Lung (tissue), 12 donors: Measurements from ENCODE around the gene NFKBIE. TPM values are rescaled to one million over a fixed set of nuclear protein-coding genes. Genes with fewer than 3 reads are reported as not detected.

Experiments used
- ATAC-seq: fragments of 200-7000 bp; cut with Tn5 transposase; one replicate; pipeline ENCODE4 v1.9.1; 2020; ENCODE audit warnings: moderate number of reproducible peaks; ENCODE audit not compliant: insufficient read depth, low FRiP score
- DNase-seq, 3 donors: peaks; one replicate each; pipeline ENCODE4 v3.0.0-alpha.2; 2013 to 2017
- H3K27ac ChIP-seq, 2 donors: one replicate each; pipeline ENCODE4 v1.5.1; 2013; ENCODE audit warnings: mild to moderate bottlenecking in 2 of 2, moderate library complexity in 2 of 2, control low read depth in 1 of 2, inconsistent platforms in 1 of 2, low read depth in 1 of 2, low read length in 1 of 2
- H3K27me3 ChIP-seq, 3 donors: one replicate each; pipeline ENCODE4 v1.5.1; 2013; ENCODE audit warnings: low read length in 2 of 3; ENCODE audit not compliant: control insufficient read depth in 3 of 3, insufficient read depth in 3 of 3
- H3K36me3 ChIP-seq, 4 donors: one replicate each; pipeline ENCODE4 v1.5.1; 2013; ENCODE audit warnings: low read length in 4 of 4, mild to moderate bottlenecking in 1 of 4, moderate library complexity in 1 of 4; ENCODE audit not compliant: control insufficient read depth in 4 of 4, insufficient read depth in 4 of 4
- H3K4me1 ChIP-seq, 5 donors: one replicate each; pipeline ENCODE4 v1.5.1; 2013; ENCODE audit warnings: low read length in 5 of 5, mild to moderate bottlenecking in 2 of 5, moderate library complexity in 1 of 5; ENCODE audit not compliant: control insufficient read depth in 5 of 5, insufficient read depth in 5 of 5
- H3K4me3 ChIP-seq: one replicate; pipeline ENCODE4 v1.5.1; 2013; ENCODE audit warnings: mild to moderate bottlenecking, control low read depth, moderate library complexity
- H3K9ac ChIP-seq, 2 donors: one replicate each; pipeline ENCODE4 v1.5.1; 2013; ENCODE audit warnings: low read length in 2 of 2, control low read depth in 1 of 2; ENCODE audit not compliant: insufficient read depth in 1 of 2
- H3K9me3 ChIP-seq, 4 donors: one replicate each; pipeline ENCODE4 v1.5.1; 2013; ENCODE audit warnings: low read length in 3 of 4, mild to moderate bottlenecking in 1 of 4, moderate library complexity in 1 of 4; ENCODE audit not compliant: control insufficient read depth in 4 of 4, insufficient read depth in 3 of 4
- WGBS, 2 donors: extraction: QIAGEN DNeasy Blood & Tissue Kit; methylation state at CpG; one replicate each; pipeline ENCODE4 v1.1.7; 2013; 5-methylcytosine and 5-hydroxymethylcytosine counted together
- polyA plus RNA-seq, 2 donors: library from polyadenylated mRNA; stranded (reverse); fragments of 200-250 nt; gene quantifications; one replicate each; pipeline ENCODE4 v1.2.1, GENCODE V29; 2013
- total RNA-seq, 2 donors: library from RNA; depleted of rRNA in 1 of 2; stranded (reverse); fragments of >200 nt in 1 of 2; gene quantifications; one replicate each; pipeline ENCODE4 v1.2.1, GENCODE V29; 2014 to 2021
- TF ChIP-seq, protein P1 (sequence below): IDR thresholded peaks from 2 replicates; pipeline ENCODE4 v1.5.1; 2012; ENCODE audit warnings: mild to moderate bottlenecking; ENCODE audit errors: control extremely low read depth, extremely low read depth
- donor health status: control.
- donor health status: control.
- donor health status: Bipolar disorder and iron deficiency.
- donor health status: healthy.
- donor health status: DM: yes; HTN: yes; CAD: no.

Gene NFKBIE
- total and polyA plus RNA-seq, 4 donors = 13.1 to 40.6 (median 20.4) TPM

DNA sequence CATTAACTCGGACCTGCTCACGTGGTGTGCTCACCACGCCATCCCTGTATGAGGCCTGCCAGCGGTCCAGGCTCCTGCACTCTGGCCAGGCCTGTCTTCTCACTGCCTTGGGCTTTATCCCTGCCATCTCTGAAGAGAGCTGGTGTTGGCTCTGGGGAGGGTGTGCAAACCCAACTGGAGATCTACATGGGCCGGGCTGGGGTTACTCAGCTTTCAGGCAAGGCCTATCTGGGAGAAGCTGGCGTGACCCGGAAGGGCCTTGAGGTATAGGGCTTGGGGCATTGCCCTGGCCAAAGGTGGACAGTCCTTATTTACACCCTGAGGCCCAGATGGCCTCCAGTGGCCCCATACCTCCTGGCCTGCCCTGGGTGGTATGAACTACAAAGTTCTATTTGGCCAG, 36.9 kb downstream of the NFKBIE start:
- peaks cover 0 to 20% (median 1%) of the 10 kb centered on the region in 4 donors for H3K36me3 ChIP-seq

DNA sequence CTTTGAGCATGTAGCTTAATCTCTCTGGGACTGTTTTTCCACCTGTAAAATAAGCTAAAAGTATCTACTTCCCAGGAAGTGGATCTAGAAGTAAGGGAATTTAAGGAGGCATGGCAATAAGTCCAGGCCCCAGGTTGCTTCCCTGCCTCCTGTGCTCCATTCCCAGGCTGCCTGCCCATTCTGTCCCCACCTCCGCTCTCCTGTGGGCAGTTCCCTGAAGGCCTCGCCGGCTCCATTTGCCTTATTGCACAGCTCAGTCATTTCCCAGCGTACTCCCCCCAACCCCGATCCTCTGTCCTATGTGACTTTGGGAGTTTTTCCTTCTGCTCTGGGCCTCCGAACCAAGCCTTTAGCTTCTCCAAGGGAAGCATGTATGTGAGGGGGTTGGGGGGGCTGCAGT, 37.3 kb downstream of the NFKBIE start:
- TF ChIP-seq, protein P1, sequence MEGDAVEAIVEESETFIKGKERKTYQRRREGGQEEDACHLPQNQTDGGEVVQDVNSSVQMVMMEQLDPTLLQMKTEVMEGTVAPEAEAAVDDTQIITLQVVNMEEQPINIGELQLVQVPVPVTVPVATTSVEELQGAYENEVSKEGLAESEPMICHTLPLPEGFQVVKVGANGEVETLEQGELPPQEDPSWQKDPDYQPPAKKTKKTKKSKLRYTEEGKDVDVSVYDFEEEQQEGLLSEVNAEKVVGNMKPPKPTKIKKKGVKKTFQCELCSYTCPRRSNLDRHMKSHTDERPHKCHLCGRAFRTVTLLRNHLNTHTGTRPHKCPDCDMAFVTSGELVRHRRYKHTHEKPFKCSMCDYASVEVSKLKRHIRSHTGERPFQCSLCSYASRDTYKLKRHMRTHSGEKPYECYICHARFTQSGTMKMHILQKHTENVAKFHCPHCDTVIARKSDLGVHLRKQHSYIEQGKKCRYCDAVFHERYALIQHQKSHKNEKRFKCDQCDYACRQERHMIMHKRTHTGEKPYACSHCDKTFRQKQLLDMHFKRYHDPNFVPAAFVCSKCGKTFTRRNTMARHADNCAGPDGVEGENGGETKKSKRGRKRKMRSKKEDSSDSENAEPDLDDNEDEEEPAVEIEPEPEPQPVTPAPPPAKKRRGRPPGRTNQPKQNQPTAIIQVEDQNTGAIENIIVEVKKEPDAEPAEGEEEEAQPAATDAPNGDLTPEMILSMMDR = no peak
- Histone ChIP-seq H3K4me1 (peaks cover 7 to 19% (median 10%) of the 10 kb centered on the region in 5 donors), H3K9ac (no peak overlapping the region), H3K4me3 (no peak overlapping the region), H3K9me3 (no peaks in the 10 kb centered on the region), H3K27ac (peak overlapping the region in 1 of 2 donors; percentile 87), H3K27me3 (no peaks in the 10 kb centered on the region), H3K36me3 (peaks cover 0 to 20% (median 1%) of the 10 kb centered on the region in 4 donors)
- 81 to 85% methylated on average over 6 of the region's 6 CpGs for WGBS, 2 donors
- DNase-seq (no peak), ATAC-seq (no peak)

More for the DNA sequence above, 36.9 kb downstream of the NFKBIE start:
- TF ChIP-seq, protein P1 = no peak
- no peak for DNase-seq
- Histone ChIP-seq H3K27me3 (no peaks in the 10 kb centered on the region), H3K4me3 (no peak overlapping the region), H3K9me3 (no peaks in the 10 kb centered on the region), H3K4me1 (peaks cover 6 to 17% (median 10%) of the 10 kb centered on the region in 5 donors), H3K9ac (no peak overlapping the region), H3K27ac (peak overlapping the region in 1 of 2 donors; percentile 87)
- WGBS, 2 donors = 98 to 99% methylated on average over 7 of the region's 7 CpGs
- ATAC-seq = no peak

DNA sequence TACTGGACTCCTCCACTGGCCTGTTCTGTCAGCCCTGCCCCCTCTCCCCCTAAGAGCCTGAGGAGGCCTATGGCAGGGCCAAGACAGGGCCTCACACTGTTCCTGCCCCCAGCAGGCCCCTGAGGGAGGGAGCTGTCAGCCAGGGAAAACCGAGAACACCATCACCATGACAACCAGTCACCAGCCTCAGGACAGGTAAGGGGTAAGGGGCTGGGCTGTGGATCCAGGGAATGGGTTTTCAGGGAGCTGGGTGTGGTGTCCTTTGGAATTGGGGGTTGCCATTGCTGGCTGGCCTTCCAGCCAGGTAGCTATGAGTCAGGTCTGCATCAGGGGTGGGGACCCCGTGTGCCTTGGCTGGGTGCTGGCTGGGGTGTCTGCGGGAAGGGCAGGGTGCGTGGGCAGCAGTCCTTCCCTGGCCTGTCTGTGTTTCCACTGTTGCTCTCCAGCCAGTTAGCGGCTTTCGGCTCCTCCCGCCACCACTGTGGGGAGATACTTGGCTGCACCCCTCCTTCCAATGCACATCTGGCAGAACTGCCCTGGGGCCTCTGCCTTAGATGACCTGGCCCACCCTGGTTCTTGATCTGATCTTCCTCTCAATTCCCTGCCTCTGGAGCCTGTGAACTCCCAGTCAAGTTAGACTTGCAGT, 38.1 kb downstream of the NFKBIE start:
- peaks cover 0 to 16% (median 1%) of the 10 kb centered on the region in 4 donors for H3K36me3 ChIP-seq
- no peaks in the 10 kb centered on the region for H3K27me3 ChIP-seq
- no peaks in the 10 kb centered on the region for H3K9me3 ChIP-seq
- DNase-seq (no peak), ATAC-seq (no peak)
- H3K4me3 ChIP-seq = no peak overlapping the region
- H3K4me1 ChIP-seq = peaks cover 8 to 24% (median 15%) of the 10 kb centered on the region in 5 donors
- 81 to 91% methylated on average over 7 of the region's 7 CpGs for whole genome bisulfite sequencing, 2 donors
- peak overlapping the region; percentile 9 to 87 for H3K27ac ChIP-seq
- TF ChIP-seq, protein P1 = no peak
- no peak overlapping the region for H3K9ac ChIP-seq
